ENCODE results near the gene TSPEAR. TPM values are rescaled to one million over a fixed set of nuclear protein-coding genes. Genes with fewer than 3 reads are reported as not detected.

TSPEAR gene
- total RNA-seq, 1 experiment from 2014 or later, result not detected

DNA sequence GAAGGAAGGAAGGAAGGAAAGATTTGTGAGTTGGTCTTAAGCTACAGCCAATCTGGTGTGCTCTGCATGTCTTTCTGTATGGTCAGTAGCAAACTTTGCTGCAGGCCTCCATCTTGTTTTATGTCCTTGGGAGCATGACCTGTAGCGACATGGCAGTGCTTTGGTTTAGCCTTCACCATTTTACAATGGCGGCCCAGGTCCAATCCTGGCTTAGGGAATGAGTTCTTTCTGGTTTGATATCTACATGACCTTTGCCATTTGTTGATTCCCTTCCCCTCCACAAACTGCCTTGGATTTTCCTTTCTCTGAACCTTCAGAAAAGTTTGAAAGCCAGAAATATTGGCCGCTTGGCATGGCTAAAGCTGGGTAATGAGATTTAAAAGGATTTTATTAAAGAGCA is 30.5 kb upstream of the TSPEAR start:
- ATAC-seq (no peak), DNase-seq (ENCODE audit: low read depth, low spot score) (no peak)
- in situ Hi-C loops (cut with HindIII; ENCODE audit: low pct_unique_long_range_greater_than_20kb, low sequenced_read_pairs) (no loop called here), intact Hi-C loops (cut with micrococcal nuclease; ENCODE audit: unreplicated experiment) (loop anchor here (5.0 kb wide), 1 partner anchor 230 kb away; no protein-coding TSS in a partner anchor)
- POLR2A ChIA-PET, result no interaction called here
- CTCF ChIA-PET, result interaction anchor here (0.5 to 1.2 kb wide), 4 partner anchors 219 to 398 kb away, joined by 3 to 8 read pairs (median 3); no protein-coding TSS in a partner anchor
- Histone ChIP-seq H3K27me3 (ENCODE audit: control insufficient read depth, insufficient read depth, low read length) (no peaks in the 10 kb centered on the region), H3K4me1 (ENCODE audit: control insufficient read depth, insufficient read depth, low read length) (no peaks in the 10 kb centered on the region), H3K4me3 (ENCODE audit: low read depth in 2 of 2, low read length in 2 of 2) (no peak overlapping the region), H3K27ac (ENCODE audit: low read length) (no peak overlapping the region), H3K9me3 (ENCODE audit: control insufficient read depth, insufficient read depth, low read depth, low read length) (no peaks in the 10 kb centered on the region), H3K36me3 (ENCODE audit: control insufficient read depth, insufficient read depth, low read length) (no peaks in the 10 kb centered on the region)
- TF ChIP-seq POLR2AphosphoS5 (IDR thresholded peaks at IDR 0.05; ENCODE audit: low read depth, low read length) (no peak), SIN3A (IDR thresholded peaks at IDR 0.05; ENCODE audit: borderline replicate concordance, insufficient read depth, low read depth, low read length) (no peak), TCF7L2 (IDR thresholded peaks at IDR 0.05; ENCODE audit: low read depth, low read length) (no peak)
- TF ChIP-seq, protein P1, sequence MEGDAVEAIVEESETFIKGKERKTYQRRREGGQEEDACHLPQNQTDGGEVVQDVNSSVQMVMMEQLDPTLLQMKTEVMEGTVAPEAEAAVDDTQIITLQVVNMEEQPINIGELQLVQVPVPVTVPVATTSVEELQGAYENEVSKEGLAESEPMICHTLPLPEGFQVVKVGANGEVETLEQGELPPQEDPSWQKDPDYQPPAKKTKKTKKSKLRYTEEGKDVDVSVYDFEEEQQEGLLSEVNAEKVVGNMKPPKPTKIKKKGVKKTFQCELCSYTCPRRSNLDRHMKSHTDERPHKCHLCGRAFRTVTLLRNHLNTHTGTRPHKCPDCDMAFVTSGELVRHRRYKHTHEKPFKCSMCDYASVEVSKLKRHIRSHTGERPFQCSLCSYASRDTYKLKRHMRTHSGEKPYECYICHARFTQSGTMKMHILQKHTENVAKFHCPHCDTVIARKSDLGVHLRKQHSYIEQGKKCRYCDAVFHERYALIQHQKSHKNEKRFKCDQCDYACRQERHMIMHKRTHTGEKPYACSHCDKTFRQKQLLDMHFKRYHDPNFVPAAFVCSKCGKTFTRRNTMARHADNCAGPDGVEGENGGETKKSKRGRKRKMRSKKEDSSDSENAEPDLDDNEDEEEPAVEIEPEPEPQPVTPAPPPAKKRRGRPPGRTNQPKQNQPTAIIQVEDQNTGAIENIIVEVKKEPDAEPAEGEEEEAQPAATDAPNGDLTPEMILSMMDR (IDR thresholded peaks at IDR 0.05), result no peak
- TF ChIP-seq, protein P2, sequence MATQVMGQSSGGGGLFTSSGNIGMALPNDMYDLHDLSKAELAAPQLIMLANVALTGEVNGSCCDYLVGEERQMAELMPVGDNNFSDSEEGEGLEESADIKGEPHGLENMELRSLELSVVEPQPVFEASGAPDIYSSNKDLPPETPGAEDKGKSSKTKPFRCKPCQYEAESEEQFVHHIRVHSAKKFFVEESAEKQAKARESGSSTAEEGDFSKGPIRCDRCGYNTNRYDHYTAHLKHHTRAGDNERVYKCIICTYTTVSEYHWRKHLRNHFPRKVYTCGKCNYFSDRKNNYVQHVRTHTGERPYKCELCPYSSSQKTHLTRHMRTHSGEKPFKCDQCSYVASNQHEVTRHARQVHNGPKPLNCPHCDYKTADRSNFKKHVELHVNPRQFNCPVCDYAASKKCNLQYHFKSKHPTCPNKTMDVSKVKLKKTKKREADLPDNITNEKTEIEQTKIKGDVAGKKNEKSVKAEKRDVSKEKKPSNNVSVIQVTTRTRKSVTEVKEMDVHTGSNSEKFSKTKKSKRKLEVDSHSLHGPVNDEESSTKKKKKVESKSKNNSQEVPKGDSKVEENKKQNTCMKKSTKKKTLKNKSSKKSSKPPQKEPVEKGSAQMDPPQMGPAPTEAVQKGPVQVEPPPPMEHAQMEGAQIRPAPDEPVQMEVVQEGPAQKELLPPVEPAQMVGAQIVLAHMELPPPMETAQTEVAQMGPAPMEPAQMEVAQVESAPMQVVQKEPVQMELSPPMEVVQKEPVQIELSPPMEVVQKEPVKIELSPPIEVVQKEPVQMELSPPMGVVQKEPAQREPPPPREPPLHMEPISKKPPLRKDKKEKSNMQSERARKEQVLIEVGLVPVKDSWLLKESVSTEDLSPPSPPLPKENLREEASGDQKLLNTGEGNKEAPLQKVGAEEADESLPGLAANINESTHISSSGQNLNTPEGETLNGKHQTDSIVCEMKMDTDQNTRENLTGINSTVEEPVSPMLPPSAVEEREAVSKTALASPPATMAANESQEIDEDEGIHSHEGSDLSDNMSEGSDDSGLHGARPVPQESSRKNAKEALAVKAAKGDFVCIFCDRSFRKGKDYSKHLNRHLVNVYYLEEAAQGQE (IDR thresholded peaks at IDR 0.05; ENCODE audit: insufficient read depth in 1 of 2, low read depth in 2 of 2, low read length in 1 of 2), result no peak
- no TSS peak for BruUV-seq (replicated peaks)

DNA sequence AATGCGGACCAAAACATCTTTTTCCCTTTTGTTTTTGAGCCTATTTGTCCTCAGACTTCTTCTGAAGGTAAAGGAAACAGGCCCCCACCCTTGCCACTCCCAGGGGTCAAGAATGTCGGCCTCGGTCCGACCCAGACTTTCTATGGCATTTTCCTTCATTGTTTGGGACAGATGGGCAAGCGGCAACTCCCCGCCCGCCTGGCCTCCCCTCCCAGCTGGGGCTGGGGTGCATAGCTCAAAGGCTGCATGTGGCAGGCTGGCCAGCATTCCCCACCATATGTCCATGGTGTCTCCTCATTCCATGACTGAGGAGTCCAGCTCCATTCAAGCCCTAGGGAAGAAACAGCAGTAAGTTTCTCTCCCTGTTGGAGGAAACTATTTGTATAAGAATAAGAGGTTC is 29.4 kb upstream of the TSPEAR start:
- no peaks in the 10 kb centered on the region for H3K4me1 ChIP-seq (ENCODE audit: control insufficient read depth, insufficient read depth, low read length)
- TF ChIP-seq, protein P1 (IDR thresholded peaks at IDR 0.05), result no peak
- TF ChIP-seq POLR2AphosphoS5 (IDR thresholded peaks at IDR 0.05; ENCODE audit: low read depth, low read length) (no peak), SIN3A (IDR thresholded peaks at IDR 0.05; ENCODE audit: borderline replicate concordance, insufficient read depth, low read depth, low read length) (no peak), TCF7L2 (IDR thresholded peaks at IDR 0.05; ENCODE audit: low read depth, low read length) (no peak)
- TF ChIP-seq, protein P2 (IDR thresholded peaks at IDR 0.05; ENCODE audit: insufficient read depth in 1 of 2, low read depth in 2 of 2, low read length in 1 of 2), result no peak
- CTCF ChIA-PET, result no interaction called here
- in situ Hi-C loops (cut with HindIII; ENCODE audit: low pct_unique_long_range_greater_than_20kb, low sequenced_read_pairs) (no loop called here), intact Hi-C loops (cut with micrococcal nuclease; ENCODE audit: unreplicated experiment) (loop anchor here (5.0 kb wide), 1 partner anchor 228 kb away; no protein-coding TSS in a partner anchor)
- no peak overlapping the region for H3K4me3 ChIP-seq (ENCODE audit: low read depth in 2 of 2, low read length in 2 of 2)
- H3K36me3 ChIP-seq (ENCODE audit: control insufficient read depth, insufficient read depth, low read length), result no peaks in the 10 kb centered on the region
- no TSS peak for BruUV-seq (replicated peaks)
- ATAC-seq (no peak), DNase-seq (ENCODE audit: low read depth, low spot score) (no peak)
- no peak overlapping the region for H3K27ac ChIP-seq (ENCODE audit: low read length)
- H3K9me3 ChIP-seq (ENCODE audit: control insufficient read depth, insufficient read depth, low read depth, low read length), result no peaks in the 10 kb centered on the region
- H3K27me3 ChIP-seq (ENCODE audit: control insufficient read depth, insufficient read depth, low read length), result no peaks in the 10 kb centered on the region
- POLR2A ChIA-PET, result no interaction called here
